NCI-H510A treated with DMSO at 0.1 percent for 48 hours (cell line): ENCODE results near the gene TEX35.
"Not testable (repeated sequence)": the region's sequence is repeated elsewhere in the genome, so short reads cannot be mapped to it uniquely, and the experiment has no call there.

Experiments used
- DNase-seq: peaks from one replicate; lab custom pipeline; 2025; lab: John Stamatoyannopoulos, UW

The TEX35 gene

DNA sequence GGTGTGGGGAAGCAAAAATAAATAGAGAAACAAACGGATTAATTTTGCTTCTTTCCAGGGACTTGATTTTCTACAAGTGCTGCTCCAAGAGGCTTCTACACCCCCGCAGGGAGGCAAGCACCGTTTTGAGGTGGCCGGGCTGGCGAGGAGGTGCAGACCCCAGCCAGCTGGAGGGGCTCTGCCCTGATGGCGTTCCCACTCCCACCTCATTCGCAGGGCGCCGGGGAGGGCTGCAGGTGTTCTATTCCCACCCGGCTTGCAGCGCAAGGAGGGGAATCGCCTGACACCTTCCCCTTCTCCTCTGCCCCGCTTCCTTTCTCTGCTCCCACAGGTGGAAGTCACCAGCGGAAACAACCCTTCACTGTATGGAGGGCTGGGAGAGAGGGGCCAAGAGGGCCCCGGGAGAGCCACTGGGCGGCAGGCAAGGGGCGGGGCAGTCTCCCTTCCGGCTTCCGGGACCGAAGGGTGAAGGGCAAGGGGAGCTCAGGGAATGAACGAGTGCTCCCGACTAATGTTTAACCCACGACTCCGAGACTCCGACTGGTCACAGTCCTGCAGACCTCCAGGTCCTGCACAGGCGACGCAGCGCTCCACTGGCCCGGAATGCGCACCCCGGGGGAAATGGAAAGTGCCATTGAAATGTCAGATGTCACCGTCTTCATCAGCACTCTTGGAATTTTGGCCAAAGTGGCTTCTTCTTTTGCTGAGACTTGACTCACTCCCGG lies 29.1 kb downstream of the TEX35 start:
- DNase-seq, result peak; percentile 62

DNA sequence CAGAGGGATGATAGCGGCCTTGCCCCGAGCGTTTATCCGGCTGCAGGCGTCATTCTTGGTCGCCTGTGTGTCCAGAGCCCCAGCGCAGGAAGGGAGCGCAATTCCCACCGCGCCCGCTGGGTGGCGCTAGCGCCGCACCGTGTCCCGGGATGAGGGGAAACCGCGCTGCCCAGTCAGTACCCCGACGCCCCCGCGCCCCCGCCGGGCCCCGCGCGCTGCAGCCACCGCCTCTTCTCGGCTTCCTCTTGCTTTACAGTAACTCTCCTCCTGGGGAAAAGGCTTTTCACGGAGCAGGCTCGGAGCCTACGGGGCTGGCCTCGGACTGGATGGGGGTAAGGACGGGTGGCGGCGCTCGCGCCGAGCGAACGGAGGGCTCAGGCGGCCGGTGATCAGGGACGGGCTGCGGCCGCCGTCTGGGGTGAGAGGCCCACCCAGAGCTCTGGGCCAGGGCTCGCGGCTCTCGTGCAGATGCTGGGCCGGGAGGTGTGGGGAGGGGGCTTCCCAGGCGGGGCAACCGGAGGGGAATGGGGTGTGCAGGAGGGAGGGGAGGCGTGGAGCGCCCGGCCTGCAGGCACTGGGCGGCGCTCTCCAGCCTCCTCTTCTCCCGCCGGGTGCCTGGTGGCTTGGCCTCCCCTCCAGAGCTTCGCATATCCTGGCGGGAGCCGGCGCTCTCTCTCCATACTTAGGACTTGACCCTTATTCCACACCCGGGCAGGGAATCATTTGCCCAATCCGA lies 29.8 kb downstream of the TEX35 start:
- DNase-seq, result peak; percentile 80

DNA sequence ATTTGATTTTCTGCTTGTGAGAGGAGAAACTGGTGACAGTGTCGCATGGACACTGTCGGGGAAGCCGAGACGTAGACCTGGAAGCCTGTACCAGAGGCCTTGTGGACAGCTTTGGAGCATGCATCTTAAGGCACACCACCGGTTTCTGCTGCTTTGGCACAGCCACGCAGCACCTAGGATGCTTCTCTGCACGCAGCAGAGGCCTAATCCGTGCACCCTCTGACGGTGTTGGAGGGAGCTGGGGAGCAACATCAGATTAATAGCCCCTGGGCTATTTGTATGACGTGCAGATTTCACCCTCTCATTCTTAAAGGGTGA lies 30.3 kb downstream of the TEX35 start:
- DNase-seq, result no peak

DNA sequence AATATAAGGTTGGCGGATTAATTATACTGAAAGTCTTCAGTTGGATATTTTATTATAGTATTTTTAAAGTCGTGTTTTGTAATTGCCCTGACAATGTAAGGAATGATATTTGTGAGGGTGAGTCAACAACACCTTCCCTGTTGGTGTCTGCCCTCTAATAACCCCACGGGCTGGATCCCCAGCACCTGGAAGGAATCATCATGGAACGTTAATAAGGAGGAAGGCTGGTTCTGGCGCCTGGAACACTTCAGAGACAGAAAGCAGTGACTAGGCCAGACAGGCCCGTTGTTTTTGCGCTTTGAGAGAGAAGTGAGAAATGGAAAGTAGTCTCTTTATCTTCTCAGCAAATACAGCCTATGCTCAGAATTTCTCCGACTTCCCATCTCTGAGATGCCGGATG lies 31.6 kb downstream of the TEX35 start:
- no peak for DNase-seq

DNA sequence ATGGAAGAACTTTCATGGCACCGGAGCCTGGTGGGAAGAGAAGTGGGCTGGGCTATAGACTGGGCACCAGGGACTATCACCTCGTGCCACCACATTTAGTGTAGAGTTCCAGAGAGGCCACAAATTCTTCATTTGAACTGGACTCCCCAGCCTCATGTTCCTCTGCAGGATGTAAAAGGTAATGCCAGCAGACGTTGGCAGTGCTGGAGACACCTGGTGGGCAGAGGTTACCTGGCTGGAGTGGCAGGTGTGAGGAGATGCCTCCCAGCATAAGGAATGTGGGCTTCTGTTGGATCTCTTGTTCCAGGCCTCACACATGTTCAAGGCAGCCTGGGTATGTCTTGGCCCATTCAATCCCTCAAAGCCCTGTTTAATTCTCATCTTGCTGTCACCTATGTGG lies 35.2 kb downstream of the TEX35 start:
- peak; percentile 6 for DNase-seq

DNA sequence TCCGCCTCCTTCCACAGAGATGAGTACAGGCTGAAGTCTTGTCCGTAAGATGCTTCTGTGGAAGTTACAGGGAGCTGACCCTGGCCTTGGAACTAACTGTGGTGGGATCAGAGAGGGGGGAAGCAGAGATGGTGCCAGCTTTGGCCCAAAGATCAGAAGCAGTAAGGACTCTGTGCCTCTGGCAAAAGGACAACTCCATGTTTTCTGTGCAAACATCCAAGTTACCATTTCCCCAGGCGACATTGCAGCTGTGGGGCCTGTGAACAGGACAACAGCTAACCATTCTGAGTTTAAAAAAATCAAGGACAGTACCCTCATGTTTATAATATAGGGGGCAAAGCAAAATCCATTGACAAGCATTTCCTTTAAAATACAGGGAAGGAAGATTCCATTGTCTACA lies 38.4 kb downstream of the TEX35 start:
- DNase-seq, result no peak

DNA sequence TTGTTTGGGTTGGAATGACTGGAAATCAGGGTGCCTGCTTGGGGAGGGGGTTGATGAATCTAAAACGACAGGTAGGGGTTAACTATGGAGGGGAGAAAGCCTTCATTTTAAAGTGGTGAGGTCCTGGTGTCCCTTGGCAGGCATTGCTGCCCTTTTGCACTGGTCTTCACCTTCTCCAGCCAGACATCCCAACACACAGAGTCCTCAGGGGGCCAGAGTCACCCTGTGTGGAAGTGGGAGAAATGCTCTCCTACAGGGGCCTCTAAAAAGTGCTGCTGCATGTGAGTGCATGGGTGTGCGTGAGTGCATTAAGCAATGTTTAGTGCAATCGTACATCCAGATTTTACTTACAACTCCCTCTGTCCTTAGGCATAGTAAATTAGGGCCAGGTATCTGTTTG lies 39.0 kb downstream of the TEX35 start:
- no peak for DNase-seq

DNA sequence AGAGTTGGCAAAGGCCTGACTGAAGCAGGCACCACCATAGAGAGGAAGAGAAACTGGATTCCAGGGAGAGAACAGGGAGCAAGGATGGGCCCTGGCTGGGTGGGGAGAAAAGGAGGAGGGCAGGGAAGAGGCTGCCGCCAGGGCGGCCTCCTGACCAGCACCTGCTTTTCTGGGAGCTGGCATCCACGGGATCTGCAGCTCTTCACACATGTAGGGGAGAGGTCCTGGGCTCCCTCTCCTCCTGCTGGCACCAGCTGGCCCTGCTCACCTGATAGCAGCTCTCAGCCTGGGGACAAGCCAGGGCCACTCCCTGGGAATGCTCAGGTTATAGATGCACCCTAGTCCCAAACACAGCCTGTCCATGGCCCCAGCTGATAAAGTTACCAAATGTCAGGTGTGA lies 39.9 kb downstream of the TEX35 start:
- no peak for DNase-seq

DNA sequence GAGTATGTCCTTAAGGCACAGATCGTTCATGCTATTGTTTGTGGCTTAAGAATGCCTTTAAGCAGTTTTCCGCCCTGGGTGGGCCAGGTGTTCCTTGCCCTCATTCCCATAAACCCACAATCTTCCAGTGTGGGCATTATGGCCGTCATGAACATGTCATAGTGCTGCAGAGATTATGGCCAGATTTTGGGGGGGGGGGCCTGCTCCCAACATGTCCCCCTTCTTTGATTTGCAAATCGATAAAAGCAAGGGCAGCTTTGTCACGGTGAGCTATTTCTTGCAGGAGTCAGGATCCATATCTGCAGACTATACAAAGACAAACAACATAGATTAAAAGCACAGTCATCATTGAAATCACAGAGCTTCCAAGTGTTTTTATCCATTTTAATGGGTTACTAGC lies 41.4 kb downstream of the TEX35 start:
- not testable (repeated sequence) for DNase-seq

DNA sequence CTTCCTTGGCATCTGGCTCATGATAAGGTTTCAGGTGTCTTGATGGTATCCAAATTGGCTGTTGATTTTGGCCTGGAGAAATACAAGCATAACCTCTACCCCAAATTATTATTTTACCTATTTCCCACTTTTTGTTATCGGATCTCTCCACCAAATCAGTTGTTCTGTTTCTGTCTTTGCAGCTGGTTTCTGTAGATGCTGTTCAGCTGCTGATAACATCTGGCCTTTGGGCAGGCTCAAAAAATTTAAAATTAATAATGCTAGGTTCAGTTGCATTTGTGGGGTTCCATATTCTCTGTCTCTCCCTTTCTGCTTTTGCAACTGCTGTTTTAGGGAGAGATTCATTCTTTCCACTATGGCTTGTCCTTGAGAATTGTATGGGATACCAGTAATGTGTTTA lies 42.7 kb downstream of the TEX35 start:
- not testable (repeated sequence) for DNase-seq

DNA sequence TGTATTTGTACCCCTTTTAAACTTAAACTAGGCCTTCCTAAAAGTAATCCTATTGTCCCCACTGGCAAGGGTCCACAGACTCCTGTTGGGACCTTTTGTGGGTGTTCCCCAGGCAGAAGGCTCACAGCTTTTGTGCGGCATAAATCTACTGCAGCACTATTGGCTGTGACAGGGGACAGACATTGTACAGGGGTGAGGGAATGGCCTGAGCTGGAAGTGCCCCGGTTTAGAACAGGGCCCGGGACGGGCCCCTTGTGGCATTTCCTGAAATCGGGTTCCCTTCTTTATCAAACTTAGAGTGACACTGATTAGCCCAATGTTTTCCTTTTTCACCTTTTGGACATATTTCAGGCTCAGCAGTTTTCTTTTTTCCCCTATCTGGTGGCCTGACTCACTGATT lies 45.9 kb downstream of the TEX35 start:
- not testable (repeated sequence) for DNase-seq

DNA sequence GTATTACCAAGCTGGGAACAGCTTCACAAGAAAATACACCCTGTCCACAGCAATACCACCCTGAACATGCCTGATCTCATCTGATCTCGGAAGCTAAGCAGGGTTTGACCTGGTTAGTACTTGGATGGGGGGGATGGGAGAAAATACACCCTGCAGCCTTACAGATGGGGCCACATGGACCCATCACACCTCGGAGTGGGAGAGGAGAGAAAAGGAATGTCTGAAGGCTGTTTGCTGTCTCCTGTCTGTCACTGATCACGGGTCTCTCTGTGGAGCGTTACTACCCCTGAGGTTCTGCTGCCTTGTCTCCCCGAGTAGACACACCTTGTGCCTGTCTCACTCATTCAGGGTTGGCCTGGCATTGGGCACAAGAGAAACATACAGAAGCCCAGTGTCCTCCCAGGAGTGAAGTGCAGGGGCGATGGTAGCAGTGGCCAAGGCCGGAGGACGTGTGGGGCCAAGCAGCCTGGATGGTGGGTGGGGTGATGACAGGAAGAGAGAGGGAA lies 48.0 kb downstream of the TEX35 start:
- no peak for DNase-seq

DNA sequence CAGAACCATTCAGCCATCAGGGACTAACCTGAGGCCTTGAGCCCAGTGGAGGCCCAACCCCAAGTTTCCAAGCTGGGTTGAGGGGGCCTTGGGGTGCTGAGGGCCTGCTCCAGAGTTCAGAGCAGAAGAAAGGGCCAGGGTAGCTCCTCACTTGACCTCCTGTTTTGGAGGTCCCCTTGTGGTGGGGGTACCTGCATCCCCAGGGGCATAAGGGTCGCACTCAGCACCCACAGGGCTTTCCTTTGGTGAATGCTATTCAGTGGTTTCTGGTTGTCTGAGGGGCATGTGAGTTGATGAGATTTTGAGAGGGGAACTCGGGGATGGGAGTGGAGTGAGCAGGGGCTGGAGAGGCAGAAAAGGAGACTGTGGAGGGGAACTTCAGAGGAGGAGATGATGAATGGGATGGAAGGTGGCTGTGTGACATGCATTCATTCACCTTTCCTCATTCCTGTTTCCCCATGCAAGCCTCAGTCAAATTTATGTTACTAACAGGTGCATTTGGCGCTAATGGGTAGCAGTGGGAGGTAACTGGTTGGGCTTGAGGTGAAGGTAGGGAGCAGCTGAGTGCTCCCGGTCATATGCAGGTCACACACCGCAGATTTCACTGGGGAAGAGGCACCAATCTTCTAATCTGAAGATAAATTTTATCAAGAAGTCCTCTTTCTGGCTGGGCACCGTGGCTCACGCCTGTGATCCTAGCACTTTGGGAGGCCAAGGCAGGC lies 50.4 kb downstream of the TEX35 start:
- DNase-seq, result no peak

DNA sequence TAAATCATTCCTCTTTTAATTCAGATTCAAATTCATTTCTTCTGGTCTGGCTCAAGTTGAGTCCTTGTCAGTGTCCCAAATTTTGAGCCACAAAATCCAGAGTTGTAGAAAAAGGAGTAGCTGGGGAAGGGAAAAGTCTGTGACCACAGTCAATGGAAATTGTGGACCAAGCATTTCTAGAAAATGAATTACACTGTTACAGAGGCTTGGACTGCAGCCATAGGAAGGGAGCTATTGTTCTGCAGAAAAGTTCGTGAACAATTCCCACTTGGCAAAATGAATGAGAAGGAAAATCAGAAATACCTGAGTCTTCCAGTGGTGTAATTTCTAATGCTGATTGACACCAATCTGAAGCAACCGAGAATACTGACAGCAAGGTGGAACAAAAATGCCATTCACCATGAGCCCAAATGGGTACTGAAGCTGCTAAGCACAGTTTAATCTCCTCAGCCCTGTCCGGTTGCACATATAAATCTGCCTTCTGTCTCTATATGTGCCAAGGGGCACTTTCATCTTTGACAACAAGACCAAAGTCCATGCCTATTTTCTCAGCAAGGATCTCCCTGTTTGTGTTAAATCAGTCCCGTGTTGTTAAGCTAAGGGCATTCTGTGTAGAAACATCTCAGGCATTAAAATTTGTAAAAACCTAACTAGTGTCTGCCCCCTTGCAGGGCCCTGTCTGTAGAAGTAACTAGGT lies 51.3 kb downstream of the TEX35 start:
- DNase-seq, result no peak

DNA sequence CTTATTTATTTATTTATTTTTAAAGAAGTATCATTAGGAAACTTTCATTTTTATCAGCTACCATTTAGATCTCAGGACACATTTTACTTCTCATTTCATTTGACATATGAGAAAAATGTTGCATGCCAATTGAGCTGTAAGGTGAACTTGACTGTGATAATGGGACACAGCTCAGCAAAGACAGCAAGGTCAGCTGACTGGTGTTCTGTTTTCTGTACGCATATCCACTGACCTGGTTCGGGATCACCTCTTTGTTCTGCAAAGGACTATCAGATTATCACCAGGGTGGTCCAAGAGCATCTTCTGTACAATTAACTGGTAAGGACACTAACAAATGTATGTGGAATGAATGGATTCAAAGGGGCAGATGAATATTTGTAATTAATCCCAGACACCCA lies 51.9 kb downstream of the TEX35 start:
- no peak for DNase-seq

DNA sequence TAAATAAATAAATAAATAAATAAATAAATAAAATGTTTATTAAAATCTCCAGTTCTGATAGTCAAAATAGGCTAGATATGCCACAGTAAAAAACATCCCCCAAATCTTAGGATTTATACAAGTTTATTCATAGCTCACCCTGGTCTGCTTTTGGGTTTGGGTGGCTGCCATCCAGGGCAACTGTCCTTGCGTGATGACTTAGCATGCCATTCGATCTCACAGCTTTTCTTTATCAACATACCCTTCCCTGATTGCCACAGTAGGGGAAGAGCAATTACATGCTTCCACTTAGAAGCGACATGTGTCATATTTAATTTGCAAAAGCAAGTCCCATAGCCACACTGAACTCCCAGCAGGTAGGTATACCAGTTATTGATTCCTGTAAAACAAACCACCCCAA lies 52.7 kb downstream of the TEX35 start:
- no peak for DNase-seq

DNA sequence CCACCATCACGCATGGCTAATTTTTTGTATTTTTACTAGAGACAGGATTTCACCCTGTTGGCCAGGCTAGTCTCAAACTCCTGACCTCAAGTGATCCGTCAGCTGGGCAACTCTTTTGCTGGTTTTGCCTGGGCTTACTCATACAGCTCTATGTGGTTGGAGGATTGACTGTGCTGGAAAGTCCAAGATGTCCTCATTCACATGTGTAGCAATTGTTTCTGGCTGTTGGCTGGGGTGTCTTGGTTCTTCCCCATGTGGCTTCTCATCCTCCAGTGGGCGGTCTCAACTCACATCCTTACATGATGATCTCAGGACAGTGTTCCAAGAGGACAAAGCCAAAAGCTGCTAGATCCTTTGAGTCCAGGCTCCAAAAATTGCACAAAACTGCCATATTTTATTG lies 53.3 kb downstream of the TEX35 start:
- DNase-seq, result no peak

DNA sequence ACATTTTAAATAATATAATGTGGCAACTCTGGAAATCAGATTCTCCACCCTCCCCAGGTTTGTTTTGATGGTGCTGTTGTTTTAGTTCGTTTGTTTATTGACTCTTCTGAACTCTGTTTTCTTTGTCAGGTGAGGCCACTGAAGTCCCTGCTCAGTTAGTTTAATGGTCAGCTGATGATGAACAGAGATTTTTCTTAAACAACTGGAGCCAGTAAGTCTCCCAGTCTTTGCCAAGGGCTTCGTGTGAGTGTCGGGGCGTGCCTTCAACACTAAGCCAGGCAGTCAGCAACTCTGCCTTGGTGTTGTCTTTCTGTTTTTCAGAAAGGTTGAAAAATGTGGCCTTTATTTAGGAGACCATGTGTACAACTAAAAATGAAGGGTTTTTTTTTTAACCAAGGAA lies 58.9 kb downstream of the TEX35 start:
- DNase-seq, result no peak
